SU-DHL-6 (cell line): Measurements from ENCODE around the gene SEMA4D.

ENCODE experiments used
- EZH2phosphoT487 ChIP-seq: fragments of 200-600 bp; sonication (generic), shearing (Covaris generic); conservative IDR thresholded peaks from 2 replicates; pipeline ENCODE4 v1.6.1; 2018; ENCODE audit warnings: mild to moderate bottlenecking, antibody characterized with exemption, low read length, moderate library complexity, mixed read lengths
- TF ChIP-seq, protein P1 (sequence below): fragments of 200-600 bp; sonication (generic); IDR thresholded peaks from one replicate; pipeline ENCODE4 v1.5.1; 2017; ENCODE audit warnings: antibody characterized with exemption, mild to moderate bottlenecking, low read length, moderate library complexity; ENCODE audit not compliant: insufficient read depth, poor library complexity, severe bottlenecking

DNA sequence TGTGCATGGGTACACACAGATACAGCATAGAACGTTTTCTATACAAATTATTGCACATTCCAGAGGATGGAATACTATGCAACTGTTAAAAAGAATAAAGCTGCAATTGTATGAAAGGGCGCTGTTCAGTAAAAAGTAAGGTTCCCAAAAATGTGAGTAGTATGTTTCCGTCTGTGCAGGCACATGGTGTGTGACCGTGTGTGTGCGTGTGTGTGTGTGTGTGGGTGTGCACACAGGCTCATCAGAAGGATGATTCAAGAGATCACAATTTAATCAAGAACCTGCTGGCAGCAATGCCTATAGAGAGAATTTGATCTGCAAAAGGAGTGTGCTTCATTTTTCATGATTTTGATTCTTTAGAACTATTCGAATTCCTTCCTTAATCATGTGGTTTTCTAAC, 76.3 kb downstream of the SEMA4D start:
- TF ChIP-seq, protein P1, sequence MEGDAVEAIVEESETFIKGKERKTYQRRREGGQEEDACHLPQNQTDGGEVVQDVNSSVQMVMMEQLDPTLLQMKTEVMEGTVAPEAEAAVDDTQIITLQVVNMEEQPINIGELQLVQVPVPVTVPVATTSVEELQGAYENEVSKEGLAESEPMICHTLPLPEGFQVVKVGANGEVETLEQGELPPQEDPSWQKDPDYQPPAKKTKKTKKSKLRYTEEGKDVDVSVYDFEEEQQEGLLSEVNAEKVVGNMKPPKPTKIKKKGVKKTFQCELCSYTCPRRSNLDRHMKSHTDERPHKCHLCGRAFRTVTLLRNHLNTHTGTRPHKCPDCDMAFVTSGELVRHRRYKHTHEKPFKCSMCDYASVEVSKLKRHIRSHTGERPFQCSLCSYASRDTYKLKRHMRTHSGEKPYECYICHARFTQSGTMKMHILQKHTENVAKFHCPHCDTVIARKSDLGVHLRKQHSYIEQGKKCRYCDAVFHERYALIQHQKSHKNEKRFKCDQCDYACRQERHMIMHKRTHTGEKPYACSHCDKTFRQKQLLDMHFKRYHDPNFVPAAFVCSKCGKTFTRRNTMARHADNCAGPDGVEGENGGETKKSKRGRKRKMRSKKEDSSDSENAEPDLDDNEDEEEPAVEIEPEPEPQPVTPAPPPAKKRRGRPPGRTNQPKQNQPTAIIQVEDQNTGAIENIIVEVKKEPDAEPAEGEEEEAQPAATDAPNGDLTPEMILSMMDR = no peak
- no peak for TF ChIP-seq EZH2phosphoT487
